ENCODE results near the gene CCL16.

Gene CCL16

DNA sequence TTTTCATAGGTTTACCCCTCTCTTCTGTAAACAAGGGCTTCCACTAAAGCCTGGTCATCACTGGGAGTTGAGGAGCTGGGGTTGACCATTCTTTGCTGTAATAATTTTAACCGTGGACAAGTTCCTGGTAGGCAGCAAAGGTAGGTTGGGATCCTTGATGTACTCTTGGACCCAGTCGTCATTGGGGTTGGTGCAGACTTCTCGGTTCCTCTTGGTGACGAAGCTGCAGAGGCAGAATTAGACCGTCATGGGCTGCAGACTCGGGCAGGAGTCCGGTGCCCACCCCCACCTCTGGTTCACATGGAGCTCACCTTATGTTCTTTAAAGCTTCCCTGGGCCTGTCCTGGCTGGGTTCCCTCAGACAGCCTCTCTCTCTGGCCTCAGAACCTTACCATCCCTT, 3.8 kb downstream of the CCL16 start:
- H3K36me3 ChIP-seq (ENCODE audit: insufficient read depth, low read length) = no peaks in the 10 kb centered on the region
- H3K4me2 ChIP-seq (ENCODE audit: insufficient read depth, low read length) = no peak overlapping the region
- no peaks in the 10 kb centered on the region for H4K20me1 ChIP-seq (ENCODE audit: insufficient read depth, low read length)
- no peak overlapping the region for H3K27ac ChIP-seq (ENCODE audit: low read length)
- no peak for ATAC-seq (ENCODE audit: insufficient read depth, low read depth)
- no peaks in the 10 kb centered on the region for H3K4me1 ChIP-seq (ENCODE audit: insufficient read depth, low read length)
- no peak overlapping the region for H3K9ac ChIP-seq (ENCODE audit: low read depth, low read length)
- DNase-seq = no peak
- H3K4me3 ChIP-seq (ENCODE audit: low read depth in 1 of 2, low read length in 2 of 2) = no peak overlapping the region
- H3K27me3 ChIP-seq (ENCODE audit: insufficient read depth, low read length, poor library complexity) = no peaks in the 10 kb centered on the region
- no peaks in the 10 kb centered on the region for H3K9me3 ChIP-seq (ENCODE audit: insufficient read depth, low read length, severe bottlenecking)
- no peaks in the 10 kb centered on the region for H3K79me2 ChIP-seq (ENCODE audit: insufficient read depth, low read length)
- TF ChIP-seq EZH2 (IDR thresholded peaks at IDR 0.05; ENCODE audit: borderline replicate concordance, low read depth, low read length, severe bottlenecking) = no peak
- TF ChIP-seq, protein P1, sequence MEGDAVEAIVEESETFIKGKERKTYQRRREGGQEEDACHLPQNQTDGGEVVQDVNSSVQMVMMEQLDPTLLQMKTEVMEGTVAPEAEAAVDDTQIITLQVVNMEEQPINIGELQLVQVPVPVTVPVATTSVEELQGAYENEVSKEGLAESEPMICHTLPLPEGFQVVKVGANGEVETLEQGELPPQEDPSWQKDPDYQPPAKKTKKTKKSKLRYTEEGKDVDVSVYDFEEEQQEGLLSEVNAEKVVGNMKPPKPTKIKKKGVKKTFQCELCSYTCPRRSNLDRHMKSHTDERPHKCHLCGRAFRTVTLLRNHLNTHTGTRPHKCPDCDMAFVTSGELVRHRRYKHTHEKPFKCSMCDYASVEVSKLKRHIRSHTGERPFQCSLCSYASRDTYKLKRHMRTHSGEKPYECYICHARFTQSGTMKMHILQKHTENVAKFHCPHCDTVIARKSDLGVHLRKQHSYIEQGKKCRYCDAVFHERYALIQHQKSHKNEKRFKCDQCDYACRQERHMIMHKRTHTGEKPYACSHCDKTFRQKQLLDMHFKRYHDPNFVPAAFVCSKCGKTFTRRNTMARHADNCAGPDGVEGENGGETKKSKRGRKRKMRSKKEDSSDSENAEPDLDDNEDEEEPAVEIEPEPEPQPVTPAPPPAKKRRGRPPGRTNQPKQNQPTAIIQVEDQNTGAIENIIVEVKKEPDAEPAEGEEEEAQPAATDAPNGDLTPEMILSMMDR (IDR thresholded peaks at IDR 0.05; ENCODE audit: borderline replicate concordance, extremely low read depth, low read length, poor library complexity, severe bottlenecking) = no peak
- no peak overlapping the region for H2AFZ ChIP-seq (ENCODE audit: low read depth, low read length)

DNA sequence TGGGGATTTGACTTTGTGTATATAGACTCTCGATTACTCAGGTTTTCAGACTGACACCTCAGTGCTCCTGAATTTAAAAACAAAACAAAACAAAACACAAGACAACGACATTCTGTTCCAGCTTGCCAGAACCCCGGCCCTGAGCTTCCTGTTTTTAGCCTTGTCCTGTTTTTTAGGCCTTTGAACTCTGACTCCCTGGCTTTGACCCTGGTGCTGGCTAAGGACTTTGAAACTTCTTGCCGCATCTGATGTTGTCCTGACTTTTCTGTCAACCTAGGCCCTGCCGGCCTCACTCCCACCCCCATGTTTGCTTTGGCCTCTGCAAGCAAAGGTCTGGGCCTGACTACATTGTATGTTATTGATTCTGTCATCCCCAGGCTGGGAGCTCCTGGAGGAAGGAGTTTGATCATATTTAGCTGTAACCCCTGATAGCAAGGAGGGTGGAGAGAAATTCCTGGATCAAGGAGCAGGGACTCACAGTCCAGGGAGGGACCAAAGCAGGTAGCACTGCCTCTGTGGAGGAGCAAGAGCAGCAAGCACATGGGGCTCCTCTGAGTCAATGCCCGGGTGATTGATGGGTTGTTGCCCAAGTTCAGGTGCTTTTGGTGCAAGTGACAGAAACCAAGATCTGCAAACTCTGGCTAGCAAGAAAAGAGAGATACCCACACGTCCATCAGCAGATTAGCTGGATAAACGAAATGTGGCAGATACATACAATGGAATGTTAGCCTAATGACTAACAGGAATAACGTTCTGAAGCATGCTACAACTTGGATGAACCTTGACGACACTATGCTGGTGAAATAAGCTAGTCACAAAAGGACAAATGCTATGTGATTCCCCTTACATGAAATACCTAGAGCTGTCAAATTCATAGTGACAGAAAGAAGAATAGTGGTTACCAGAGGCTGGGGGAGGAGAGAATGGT, 7.7 kb downstream of the CCL16 start:
- H3K79me2 ChIP-seq (ENCODE audit: insufficient read depth, low read length) = no peaks in the 10 kb centered on the region
- H4K20me1 ChIP-seq (ENCODE audit: insufficient read depth, low read length) = no peaks in the 10 kb centered on the region
- H3K27me3 ChIP-seq (ENCODE audit: insufficient read depth, low read length, poor library complexity) = no peaks in the 10 kb centered on the region
- H3K9me3 ChIP-seq (ENCODE audit: insufficient read depth, low read length, severe bottlenecking) = no peaks in the 10 kb centered on the region
- no peaks in the 10 kb centered on the region for H3K36me3 ChIP-seq (ENCODE audit: insufficient read depth, low read length)
- ATAC-seq (ENCODE audit: insufficient read depth, low read depth) (no peak), DNase-seq (no peak)
- H2AFZ ChIP-seq (ENCODE audit: low read depth, low read length) = no peak overlapping the region
- H3K4me2 ChIP-seq (ENCODE audit: insufficient read depth, low read length) = no peak overlapping the region
- no peak overlapping the region for H3K9ac ChIP-seq (ENCODE audit: low read depth, low read length)
- TF ChIP-seq, protein P1 (IDR thresholded peaks at IDR 0.05; ENCODE audit: borderline replicate concordance, extremely low read depth, low read length, poor library complexity, severe bottlenecking) = no peak
- no peak for TF ChIP-seq EZH2 (IDR thresholded peaks at IDR 0.05; ENCODE audit: borderline replicate concordance, low read depth, low read length, severe bottlenecking)
- H3K27ac ChIP-seq (ENCODE audit: low read length) = no peak overlapping the region
- no peak overlapping the region for H3K4me3 ChIP-seq (ENCODE audit: low read depth in 1 of 2, low read length in 2 of 2)
- no peaks in the 10 kb centered on the region; the same call in 1 of the 2 replicates for H3K4me1 ChIP-seq (ENCODE audit: insufficient read depth, low read length)

DNA sequence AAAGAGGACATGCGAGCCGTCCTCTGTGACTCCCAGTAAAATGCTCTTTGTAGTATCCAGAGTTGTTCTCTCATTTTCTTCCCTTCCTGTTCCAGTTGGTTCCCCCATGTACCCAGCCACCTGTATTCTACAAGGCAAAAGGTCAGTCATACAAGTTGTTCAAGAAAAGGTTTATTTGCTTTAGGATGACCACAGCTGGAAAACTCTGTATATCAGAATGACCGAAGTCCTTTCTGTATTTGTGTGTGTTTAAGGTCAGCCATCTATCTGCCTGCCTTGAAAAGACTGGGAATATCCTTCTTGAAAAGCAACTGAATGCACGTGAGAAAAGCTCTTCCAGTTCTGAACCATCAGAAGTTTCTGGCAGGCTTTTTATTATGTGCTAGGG, 8.4 kb downstream of the CCL16 start:
- Histone ChIP-seq H3K9ac (ENCODE audit: low read depth, low read length) (no peak overlapping the region), H3K79me2 (ENCODE audit: insufficient read depth, low read length) (no peaks in the 10 kb centered on the region), H2AFZ (ENCODE audit: low read depth, low read length) (no peak overlapping the region), H4K20me1 (ENCODE audit: insufficient read depth, low read length) (no peaks in the 10 kb centered on the region), H3K4me2 (ENCODE audit: insufficient read depth, low read length) (no peak overlapping the region), H3K4me3 (ENCODE audit: low read depth in 1 of 2, low read length in 2 of 2) (no peak overlapping the region), H3K27ac (ENCODE audit: low read length) (no peak overlapping the region), H3K27me3 (ENCODE audit: insufficient read depth, low read length, poor library complexity) (no peaks in the 10 kb centered on the region), H3K36me3 (ENCODE audit: insufficient read depth, low read length) (no peaks in the 10 kb centered on the region), H3K9me3 (ENCODE audit: insufficient read depth, low read length, severe bottlenecking) (no peaks in the 10 kb centered on the region), H3K4me1 (ENCODE audit: insufficient read depth, low read length) (no peaks in the 10 kb centered on the region; the same call in 1 of the 2 replicates)
- no peak for TF ChIP-seq EZH2 (IDR thresholded peaks at IDR 0.05; ENCODE audit: borderline replicate concordance, low read depth, low read length, severe bottlenecking)
- TF ChIP-seq, protein P1 (IDR thresholded peaks at IDR 0.05; ENCODE audit: borderline replicate concordance, extremely low read depth, low read length, poor library complexity, severe bottlenecking) = no peak
- no peak for ATAC-seq (ENCODE audit: insufficient read depth, low read depth)
- DNase-seq = no peak

Data from DND-41 (cell line).